WTC11 (cell line): Measurements from ENCODE around the gene LYST.

ENCODE experiments used
- AR ChIP-seq: fragments of 250-450 bp; sonication (Bioruptor Pico); IDR thresholded peaks from 2 replicates; pipeline ENCODE4 v1.9.0; 2021; ENCODE audit warnings: mild to moderate bottlenecking
- ATF3 ChIP-seq: sonication (generic); formaldehyde crosslinking; conservative IDR thresholded peaks from 2 replicates; pipeline ENCODE4 v1.8.1; 2022; ENCODE audit warnings: mild to moderate bottlenecking, missing genetic modification reagents
- CTCF ChIP-seq: fragments of 200-600 bp; IDR thresholded peaks from 2 replicates; pipeline ENCODE4 v1.8.0; 2022; ENCODE audit warnings: antibody characterized with exemption
- ELF4 ChIP-seq: sonication (generic); formaldehyde crosslinking; IDR thresholded peaks from 2 replicates; pipeline ENCODE4 v1.8.1; 2022; ENCODE audit warnings: low read depth, mild to moderate bottlenecking, moderate library complexity, missing genetic modification reagents
- JAZF1 ChIP-seq: fragments of 250-450 bp; sonication (Bioruptor Pico); IDR thresholded peaks from 2 replicates; pipeline ENCODE4 v1.9.0; 2021; ENCODE audit warnings: moderate library complexity, mild to moderate bottlenecking, inconsistent platforms
- JUN ChIP-seq: sonication (generic); formaldehyde crosslinking; IDR thresholded peaks from 2 replicates; pipeline ENCODE4 v1.8.0; 2023; ENCODE audit warnings: mild to moderate bottlenecking, missing genetic modification reagents
- PRDM15 ChIP-seq: sonication (generic); formaldehyde crosslinking; IDR thresholded peaks from 2 replicates; pipeline ENCODE4 v1.8.0; 2022; ENCODE audit warnings: missing genetic modification reagents
- SP1 ChIP-seq: sonication (generic); formaldehyde crosslinking; conservative IDR thresholded peaks from 2 replicates; pipeline ENCODE4 v1.8.1; 2022; ENCODE audit warnings: missing genetic modification reagents
- USF1 ChIP-seq: sonication (generic); formaldehyde crosslinking; IDR thresholded peaks from 2 replicates; pipeline ENCODE4 v1.8.0; 2022; ENCODE audit warnings: mild to moderate bottlenecking, missing genetic modification reagents
- USF2 ChIP-seq: sonication (generic); formaldehyde crosslinking; IDR thresholded peaks from 2 replicates; pipeline ENCODE4 v1.8.1; 2023; ENCODE audit warnings: mild to moderate bottlenecking, missing genetic modification reagents, moderate library complexity
- ZBTB43 ChIP-seq: sonication (generic); formaldehyde crosslinking; IDR thresholded peaks from 2 replicates; pipeline ENCODE4 v1.8.1; 2023; ENCODE audit warnings: mild to moderate bottlenecking, missing genetic modification reagents
- ZNF512 ChIP-seq: sonication (generic); formaldehyde crosslinking; IDR thresholded peaks from 2 replicates; pipeline ENCODE4 v1.8.1; 2022; ENCODE audit warnings: missing genetic modification reagents, borderline replicate concordance
- ZNF532 ChIP-seq: fragments of 250-450 bp; sonication (Bioruptor Pico); IDR thresholded peaks from 2 replicates; pipeline ENCODE4 v1.9.0; 2021; ENCODE audit warnings: mild to moderate bottlenecking, borderline replicate concordance

GRCh38 chr1:235799264-235799663 is 67.4 kb downstream of the LYST start:
- no peak for TF ChIP-seq ZNF512
- no peak for TF ChIP-seq USF1 (CRISPR knock-in tag)
- no peak for TF ChIP-seq CTCF
- TF ChIP-seq ATF3 (CRISPR knock-in tag): no peak
- no peak for TF ChIP-seq ZBTB43 (CRISPR knock-in tag)
- no peak for TF ChIP-seq JAZF1 (CRISPR knock-in tag)
- TF ChIP-seq ELF4 (CRISPR knock-in tag): no peak
- TF ChIP-seq PRDM15 (CRISPR knock-in tag): no peak
- TF ChIP-seq JUN (CRISPR knock-in tag): no peak
- no peak for TF ChIP-seq ZNF532 (CRISPR knock-in tag)
- TF ChIP-seq AR (CRISPR knock-in tag): no peak
- TF ChIP-seq SP1 (CRISPR knock-in tag): no peak
- TF ChIP-seq USF2 (CRISPR knock-in tag): no peak
